GM12891 (cell line): ENCODE data around the gene IQGAP2.

Experiments
- POLR2A ChIP-seq: IDR thresholded peaks from 2 replicates; pipeline ENCODE4 v1.6.1; 2011; ENCODE audit warnings: low read depth, low read length, control low read depth
- POLR2AphosphoS5 ChIP-seq: IDR thresholded peaks from 2 replicates; pipeline ENCODE4 v1.6.1; 2011; ENCODE audit warnings: low read depth, low read length, control low read depth
- SPI1 ChIP-seq: IDR thresholded peaks from 2 replicates; pipeline ENCODE4 v1.6.1; 2011; ENCODE audit warnings: low read depth, low read length, control low read depth
- TAF1 ChIP-seq: IDR thresholded peaks from 2 replicates; pipeline ENCODE4 v1.6.1; 2011; ENCODE audit warnings: low read depth, low read length, control low read depth

DNA sequence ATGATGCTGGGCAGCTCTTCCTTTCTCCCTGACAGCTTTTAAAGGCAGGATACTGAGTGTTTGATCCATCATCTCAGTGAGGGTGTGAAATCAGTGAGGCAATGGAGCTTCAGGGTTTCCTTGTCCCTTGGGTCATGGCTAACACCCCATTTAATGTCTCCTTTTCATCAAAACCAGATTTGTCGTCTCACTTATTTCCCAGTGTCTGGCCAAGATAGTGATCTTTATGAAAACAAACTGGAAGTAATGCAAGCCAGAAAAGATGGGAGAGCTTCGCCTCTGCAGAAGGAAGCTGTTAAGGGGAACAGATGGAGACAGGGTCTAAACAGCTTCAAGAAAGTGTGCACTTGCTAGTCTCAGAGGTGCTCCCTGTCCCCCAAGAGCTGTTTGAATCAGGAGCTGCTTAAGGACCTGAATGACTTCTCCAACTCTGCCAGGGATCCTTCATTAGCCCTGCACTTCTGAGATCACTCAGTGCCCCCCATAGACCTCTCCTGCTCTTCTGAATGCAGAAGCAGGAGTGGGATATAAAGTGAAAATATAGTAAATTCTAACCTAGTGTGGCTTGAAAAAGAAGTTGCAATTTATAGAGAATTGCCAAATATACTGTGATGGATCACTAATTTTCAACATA, 124.0 kb downstream of the IQGAP2 start:
- TF ChIP-seq POLR2AphosphoS5 (no peak), SPI1 (no peak), POLR2A (no peak), TAF1 (no peak)
